Testis (tissue), 2 donors: ENCODE measurements around the gene RBM33.

Experiments
- POLR2A ChIP-seq: fragments of 450-650 bp; IDR thresholded peaks from one replicate; pipeline ENCODE4 v1.6.1; 2017; ENCODE audit warnings: antibody characterized with exemption, mild to moderate bottlenecking, moderate library complexity
- TF ChIP-seq, protein P1 (sequence below), 3 experiments: fragments of 450-650 bp in 2 of 3; fragments of 200-600 bp in 1 of 3; sonication (generic) in 1 of 3; IDR thresholded peaks; one replicate each; pipeline ENCODE4 v1.5.1; 2016 to 2019; ENCODE audit warnings: antibody characterized with exemption in 3 of 3, mild to moderate bottlenecking in 2 of 3, moderate library complexity in 1 of 3

DNA sequence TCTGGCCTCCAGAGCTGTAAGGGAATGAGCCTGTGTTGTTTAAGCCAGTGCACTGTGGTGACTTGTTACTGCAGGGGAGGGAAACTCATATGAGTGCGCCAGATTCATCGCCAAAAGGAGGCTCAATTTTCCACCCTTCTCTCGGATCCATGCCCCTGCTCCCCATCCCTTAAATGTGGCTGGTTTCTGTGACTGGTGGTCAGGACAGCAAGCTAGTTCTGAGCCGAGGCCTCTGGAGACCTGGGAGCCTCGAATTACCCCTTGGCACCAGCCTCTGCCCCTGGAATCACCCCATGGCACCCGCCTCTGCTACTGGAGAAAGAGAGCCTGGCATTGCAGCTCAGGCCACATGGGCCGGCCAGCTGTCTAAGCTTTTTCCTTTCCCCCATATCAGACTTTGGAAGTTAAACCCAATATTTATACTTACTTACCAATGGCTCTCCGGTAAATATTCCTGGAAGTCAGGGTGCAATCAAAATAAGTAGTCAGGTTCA lies 39.9 kb upstream of the RBM33 start:
- TF ChIP-seq, protein P1, sequence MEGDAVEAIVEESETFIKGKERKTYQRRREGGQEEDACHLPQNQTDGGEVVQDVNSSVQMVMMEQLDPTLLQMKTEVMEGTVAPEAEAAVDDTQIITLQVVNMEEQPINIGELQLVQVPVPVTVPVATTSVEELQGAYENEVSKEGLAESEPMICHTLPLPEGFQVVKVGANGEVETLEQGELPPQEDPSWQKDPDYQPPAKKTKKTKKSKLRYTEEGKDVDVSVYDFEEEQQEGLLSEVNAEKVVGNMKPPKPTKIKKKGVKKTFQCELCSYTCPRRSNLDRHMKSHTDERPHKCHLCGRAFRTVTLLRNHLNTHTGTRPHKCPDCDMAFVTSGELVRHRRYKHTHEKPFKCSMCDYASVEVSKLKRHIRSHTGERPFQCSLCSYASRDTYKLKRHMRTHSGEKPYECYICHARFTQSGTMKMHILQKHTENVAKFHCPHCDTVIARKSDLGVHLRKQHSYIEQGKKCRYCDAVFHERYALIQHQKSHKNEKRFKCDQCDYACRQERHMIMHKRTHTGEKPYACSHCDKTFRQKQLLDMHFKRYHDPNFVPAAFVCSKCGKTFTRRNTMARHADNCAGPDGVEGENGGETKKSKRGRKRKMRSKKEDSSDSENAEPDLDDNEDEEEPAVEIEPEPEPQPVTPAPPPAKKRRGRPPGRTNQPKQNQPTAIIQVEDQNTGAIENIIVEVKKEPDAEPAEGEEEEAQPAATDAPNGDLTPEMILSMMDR (IDR thresholded peaks at IDR 0.05) = no peak
- no peak for TF ChIP-seq POLR2A
